Karpas-422 (cell line): ENCODE data around the gene TMC3. TPM values are rescaled to one million over a fixed set of nuclear protein-coding genes. Genes with fewer than 3 reads are reported as not detected.

Experiments
- DNase-seq: peaks from one replicate; pipeline ENCODE4 v3.0.0-alpha.2; 2015
- H2AFZ ChIP-seq: fragments of 200-600 bp; sonication (generic); 2 replicates; pipeline ENCODE4 v1.6.1; 2014; ENCODE audit warnings: antibody characterized with exemption, low read length, mixed read lengths
- H3K27ac ChIP-seq: fragments of 200-600 bp; sonication (generic); 2 replicates; pipeline ENCODE4 v1.5.1; 2014; ENCODE audit warnings: mild to moderate bottlenecking, low read length, moderate library complexity
- H3K27me3 ChIP-seq: fragments of 200-600 bp; sonication (generic); 2 replicates; pipeline ENCODE4 v1.6.1; 2014; ENCODE audit warnings: low read length, mixed read lengths
- H3K36me3 ChIP-seq: fragments of 200-600 bp; sonication (generic); 2 replicates; pipeline ENCODE4 v1.6.1; 2014; ENCODE audit warnings: low read length, mixed read lengths; ENCODE audit not compliant: insufficient read depth
- H3K4me1 ChIP-seq: fragments of 200-600 bp; sonication (generic); 2 replicates; pipeline ENCODE4 v1.6.1; 2014; ENCODE audit warnings: mild to moderate bottlenecking, low read length, mixed read lengths
- H3K4me2 ChIP-seq: fragments of 200-600 bp; sonication (generic); 2 replicates; pipeline ENCODE4 v1.6.1; 2014; ENCODE audit warnings: low read length, low read depth, mild to moderate bottlenecking; ENCODE audit not compliant: poor library complexity, severe bottlenecking
- H3K4me3 ChIP-seq: fragments of 200-600 bp; sonication (generic); 2 replicates; pipeline ENCODE4 v1.5.1; 2014; ENCODE audit warnings: mild to moderate bottlenecking, antibody characterized with exemption, low read length, mixed read lengths
- H3K79me2 ChIP-seq: fragments of 200-600 bp; sonication (generic); 2 replicates; pipeline ENCODE4 v1.6.1; 2014; ENCODE audit warnings: mild to moderate bottlenecking, low read length, mixed read lengths
- H3K9ac ChIP-seq: fragments of 200-600 bp; sonication (generic); 2 replicates; pipeline ENCODE4 v1.6.0; 2014; ENCODE audit warnings: low read length
- H3K9me2 ChIP-seq: fragments of 200-600 bp; sonication (generic), shearing (Covaris generic); replicated peaks from 2 replicates; pipeline ENCODE4 v1.6.0; 2014; ENCODE audit warnings: mild to moderate bottlenecking, low read length, moderate library complexity; ENCODE audit not compliant: insufficient read depth
- H3K9me3 ChIP-seq: fragments of 300-700, 200-600 bp; sonication (generic); 2 replicates; pipeline ENCODE4 v1.6.1; 2014; ENCODE audit warnings: low read length, mixed read lengths
- H4K20me1 ChIP-seq: fragments of 200-600 bp; sonication (generic); 2 replicates; pipeline ENCODE4 v1.6.1; 2014; ENCODE audit warnings: mild to moderate bottlenecking, antibody characterized with exemption, low read length, low read depth; ENCODE audit not compliant: insufficient read depth
- total RNA-seq: library from RNA; depleted of rRNA; stranded (reverse); fragments of >200 nt; shearing (Covaris generic); gene quantifications from 2 replicates; pipeline ENCODE4 v1.2.3, GENCODE V29; 2014; ENCODE audit warnings: low replicate concordance

The TMC3 gene
- total RNA-seq, 1 experiment from 2014 or later = not detected

- Histone ChIP-seq H3K4me2 (no peak overlapping the region), H3K9me2 (no peaks in the 10 kb centered on the region), H3K9me3 (no peaks in the 10 kb centered on the region), H3K79me2 (no peaks in the 10 kb centered on the region), H3K36me3 (no peaks in the 10 kb centered on the region), H4K20me1 (no peaks in the 10 kb centered on the region), H3K4me1 (no peaks in the 10 kb centered on the region), H3K4me3 (no peak overlapping the region), H3K9ac (no peak overlapping the region), H3K27me3 (no peaks in the 10 kb centered on the region), H2AFZ (no peak overlapping the region), H3K27ac (no peak overlapping the region)
- no peak for DNase-seq
Measured at GRCh38 chr15:81391657-81392056, 17.6 kb upstream of the TMC3 start.

- Histone ChIP-seq H4K20me1 (no peaks in the 10 kb centered on the region), H3K9me2 (no peaks in the 10 kb centered on the region), H3K9me3 (no peaks in the 10 kb centered on the region), H3K36me3 (no peaks in the 10 kb centered on the region), H3K4me1 (no peaks in the 10 kb centered on the region), H3K4me2 (no peak overlapping the region), H2AFZ (no peak overlapping the region), H3K9ac (no peak overlapping the region), H3K27me3 (no peaks in the 10 kb centered on the region), H3K4me3 (no peak overlapping the region), H3K79me2 (no peaks in the 10 kb centered on the region), H3K27ac (no peak overlapping the region)
- no peak for DNase-seq
Measured at GRCh38 chr15:81388436-81388770, 14.4 kb upstream of the TMC3 start.

GRCh38 chr15:81387621-81388435 is 13.8 kb upstream of the TMC3 start:
- no peak overlapping the region for H3K27ac ChIP-seq
- no peaks in the 10 kb centered on the region for H3K27me3 ChIP-seq
- no peaks in the 10 kb centered on the region for H3K9me2 ChIP-seq
- H2AFZ ChIP-seq = no peak overlapping the region
- H4K20me1 ChIP-seq = no peaks in the 10 kb centered on the region
- H3K9ac ChIP-seq = no peak overlapping the region
- H3K4me3 ChIP-seq = no peak overlapping the region
- no peaks in the 10 kb centered on the region for H3K79me2 ChIP-seq
- no peaks in the 10 kb centered on the region for H3K4me1 ChIP-seq
- H3K9me3 ChIP-seq = no peaks in the 10 kb centered on the region
- no peaks in the 10 kb centered on the region for H3K36me3 ChIP-seq
- no peak for DNase-seq
- no peak overlapping the region for H3K4me2 ChIP-seq

- H3K4me1 ChIP-seq = no peaks in the 10 kb centered on the region
- DNase-seq = no peak
- H4K20me1 ChIP-seq = no peaks in the 10 kb centered on the region
- no peak overlapping the region for H3K27ac ChIP-seq
- H3K4me2 ChIP-seq = no peak overlapping the region
- no peaks in the 10 kb centered on the region for H3K36me3 ChIP-seq
- H3K9me2 ChIP-seq = no peaks in the 10 kb centered on the region
- H2AFZ ChIP-seq = no peak overlapping the region
- no peak overlapping the region for H3K9ac ChIP-seq
- H3K79me2 ChIP-seq = no peaks in the 10 kb centered on the region
- H3K9me3 ChIP-seq = no peaks in the 10 kb centered on the region
- no peak overlapping the region for H3K4me3 ChIP-seq
- H3K27me3 ChIP-seq = no peaks in the 10 kb centered on the region
Measured at GRCh38 chr15:81386947-81387346, 12.9 kb upstream of the TMC3 start.

GRCh38 chr15:81385721-81386076 is 11.7 kb upstream of the TMC3 start:
- no peak overlapping the region for H3K4me2 ChIP-seq
- H3K9ac ChIP-seq = no peak overlapping the region
- H4K20me1 ChIP-seq = no peaks in the 10 kb centered on the region
- H3K4me3 ChIP-seq = no peak overlapping the region
- no peak overlapping the region for H2AFZ ChIP-seq
- H3K9me3 ChIP-seq = no peaks in the 10 kb centered on the region
- no peak for DNase-seq
- no peaks in the 10 kb centered on the region for H3K79me2 ChIP-seq
- H3K27ac ChIP-seq = no peak overlapping the region
- no peaks in the 10 kb centered on the region for H3K9me2 ChIP-seq
- H3K4me1 ChIP-seq = no peaks in the 10 kb centered on the region
- no peaks in the 10 kb centered on the region for H3K27me3 ChIP-seq
- no peaks in the 10 kb centered on the region for H3K36me3 ChIP-seq

DNA sequence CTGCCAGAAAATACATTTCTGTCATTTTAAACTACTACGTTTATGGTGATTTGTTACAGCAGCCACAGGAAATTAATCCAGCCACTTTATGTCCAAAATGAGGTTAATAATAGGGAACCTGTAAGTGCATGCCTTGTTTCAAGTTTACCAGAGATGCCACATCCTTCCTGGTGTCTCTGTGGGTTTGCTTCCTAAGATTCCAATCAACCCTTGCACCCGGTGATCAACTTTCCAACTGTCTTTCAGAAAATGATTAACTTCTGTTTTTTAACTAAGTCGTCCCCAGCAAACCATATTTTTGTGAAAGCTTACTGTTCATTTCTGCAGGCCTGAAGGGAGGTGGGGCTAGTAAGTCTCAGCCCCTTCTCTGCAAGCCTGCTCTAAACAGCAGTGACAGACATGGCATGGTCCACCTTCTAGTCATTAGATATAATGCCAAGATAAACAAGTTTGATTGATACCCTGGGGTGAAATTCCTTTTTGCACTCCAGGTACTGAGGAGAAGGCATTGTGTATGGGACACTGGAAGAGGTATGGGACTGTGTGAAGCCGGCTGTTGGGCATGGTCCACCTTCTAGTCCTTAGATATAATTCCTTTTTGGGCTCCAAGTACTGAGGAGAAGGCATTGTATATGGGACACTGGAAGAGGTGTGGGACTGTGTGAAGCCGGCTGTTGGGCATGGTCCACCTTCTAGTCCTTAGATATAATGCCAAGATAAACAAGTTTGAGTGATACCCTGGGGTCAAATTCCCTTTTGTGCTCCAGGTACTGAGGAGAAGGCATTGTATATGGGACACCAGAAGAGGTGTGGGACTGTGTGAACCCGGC is 11.1 kb upstream of the TMC3 start:
- Histone ChIP-seq H3K27me3 (no peaks in the 10 kb centered on the region), H3K4me3 (no peak overlapping the region), H3K79me2 (no peaks in the 10 kb centered on the region), H3K9me3 (no peaks in the 10 kb centered on the region), H3K36me3 (no peaks in the 10 kb centered on the region), H2AFZ (no peak overlapping the region), H3K27ac (no peak overlapping the region), H3K9ac (no peak overlapping the region), H4K20me1 (no peaks in the 10 kb centered on the region), H3K9me2 (no peaks in the 10 kb centered on the region), H3K4me2 (no peak overlapping the region), H3K4me1 (no peaks in the 10 kb centered on the region)
- DNase-seq = no peak

- H3K4me3 ChIP-seq = no peak overlapping the region
- H3K9me2 ChIP-seq = no peaks in the 10 kb centered on the region
- DNase-seq = no peak
- H3K9me3 ChIP-seq = no peaks in the 10 kb centered on the region
- no peaks in the 10 kb centered on the region for H3K27me3 ChIP-seq
- no peak overlapping the region for H3K4me2 ChIP-seq
- H3K36me3 ChIP-seq = no peaks in the 10 kb centered on the region
- no peaks in the 10 kb centered on the region for H3K79me2 ChIP-seq
- no peak overlapping the region for H2AFZ ChIP-seq
- no peaks in the 10 kb centered on the region for H4K20me1 ChIP-seq
- no peak overlapping the region for H3K9ac ChIP-seq
- H3K4me1 ChIP-seq = no peaks in the 10 kb centered on the region
- H3K27ac ChIP-seq = no peak overlapping the region
Measured at GRCh38 chr15:81381720-81382119, 7.7 kb upstream of the TMC3 start.

GRCh38 chr15:81380668-81381067 is 6.7 kb upstream of the TMC3 start:
- Histone ChIP-seq H2AFZ (no peak overlapping the region), H3K4me3 (no peak overlapping the region), H3K9ac (no peak overlapping the region), H3K9me3 (no peaks in the 10 kb centered on the region), H3K4me1 (no peaks in the 10 kb centered on the region), H3K9me2 (no peaks in the 10 kb centered on the region), H3K27me3 (no peaks in the 10 kb centered on the region), H3K27ac (no peak overlapping the region), H3K79me2 (no peaks in the 10 kb centered on the region), H3K36me3 (no peaks in the 10 kb centered on the region), H4K20me1 (no peaks in the 10 kb centered on the region), H3K4me2 (no peak overlapping the region)
- no peak for DNase-seq
